GM11168 (cell line): ENCODE measurements around the gene C1orf174.

Experiments used
- in situ Hi-C: fragments of 300-500 bp; cut with MboI; formaldehyde crosslinking; loops from one replicate; pipeline ENCODE4 v1.12.0; 2022; ENCODE audit warnings: low sequenced_read_pairs; ENCODE audit not compliant: unreplicated experiment

The C1orf174 gene

DNA sequence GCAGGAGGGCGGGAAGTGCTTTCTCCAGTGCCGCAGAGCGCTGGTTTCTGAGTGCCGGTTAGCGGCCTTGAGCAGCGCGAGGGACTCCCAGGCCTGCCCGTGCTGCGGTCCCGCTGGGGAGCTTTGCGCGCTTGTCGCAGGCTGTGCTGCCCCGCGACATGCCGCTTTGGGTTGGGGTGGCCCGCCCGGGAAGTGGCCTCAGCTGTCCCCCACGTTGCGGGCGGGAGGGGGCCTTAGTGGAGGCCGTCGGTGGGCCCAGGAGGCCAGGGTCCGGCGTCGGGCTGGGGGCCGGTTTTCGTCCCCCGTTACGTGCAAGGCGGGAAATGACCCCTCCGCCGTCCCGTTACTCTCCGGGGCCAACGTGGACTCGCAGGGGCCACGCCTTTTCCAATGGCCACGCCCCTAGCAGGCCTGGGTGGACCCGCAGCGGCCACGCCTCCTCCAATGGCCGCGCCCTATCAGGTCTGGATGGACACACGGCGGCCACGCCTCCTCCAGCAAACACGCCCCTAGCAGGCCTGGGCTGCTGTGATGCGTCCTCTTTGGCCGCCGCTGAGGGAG lies 977 bp upstream of the C1orf174 start:
- in situ Hi-C loops: loop anchor here (25.0 kb wide), 1 partner anchor 911 kb away; no protein-coding TSS in a partner anchor

DNA sequence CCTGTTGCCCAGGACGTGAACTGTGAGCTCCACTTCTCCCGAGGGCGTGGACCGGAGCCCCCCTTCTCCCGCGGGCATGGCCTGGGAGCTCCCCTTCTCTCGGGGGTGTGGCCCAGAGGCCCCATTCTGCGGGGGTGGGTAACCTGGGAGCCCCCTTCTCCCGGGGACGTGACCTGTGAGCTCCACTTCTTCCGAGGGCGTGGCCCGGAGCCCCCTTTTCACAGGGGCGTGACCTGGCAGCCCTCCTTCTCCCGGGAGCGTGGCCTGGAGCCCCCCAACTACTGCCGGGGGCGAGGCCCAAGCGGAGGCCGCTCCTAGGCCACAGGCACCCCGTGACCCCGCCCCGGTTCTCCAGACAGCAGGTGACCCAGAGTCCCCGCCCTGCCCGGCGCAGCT lies 320 bp downstream of the C1orf174 start:
- in situ Hi-C loops: loop anchor here (25.0 kb wide), 1 partner anchor 913 kb away; no protein-coding TSS in a partner anchor

- in situ Hi-C loops: no loop called here
These were observed 898 bp downstream of the C1orf174 start for GRCh38 chr1:3898994-3899753.

DNA sequence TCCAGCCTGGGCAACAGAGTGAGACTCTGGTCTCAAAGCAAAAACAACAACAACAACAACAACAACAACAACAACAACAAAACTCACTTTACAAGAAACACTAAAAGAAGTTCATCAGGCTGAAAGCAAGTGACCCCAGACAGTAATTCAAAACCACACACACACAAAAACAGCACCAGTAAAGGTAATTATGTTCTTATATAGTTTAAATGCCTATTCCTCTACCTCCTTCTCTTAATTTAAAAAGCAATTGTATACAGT lies 1.7 kb downstream of the C1orf174 start:
- in situ Hi-C loops: no loop called here

DNA sequence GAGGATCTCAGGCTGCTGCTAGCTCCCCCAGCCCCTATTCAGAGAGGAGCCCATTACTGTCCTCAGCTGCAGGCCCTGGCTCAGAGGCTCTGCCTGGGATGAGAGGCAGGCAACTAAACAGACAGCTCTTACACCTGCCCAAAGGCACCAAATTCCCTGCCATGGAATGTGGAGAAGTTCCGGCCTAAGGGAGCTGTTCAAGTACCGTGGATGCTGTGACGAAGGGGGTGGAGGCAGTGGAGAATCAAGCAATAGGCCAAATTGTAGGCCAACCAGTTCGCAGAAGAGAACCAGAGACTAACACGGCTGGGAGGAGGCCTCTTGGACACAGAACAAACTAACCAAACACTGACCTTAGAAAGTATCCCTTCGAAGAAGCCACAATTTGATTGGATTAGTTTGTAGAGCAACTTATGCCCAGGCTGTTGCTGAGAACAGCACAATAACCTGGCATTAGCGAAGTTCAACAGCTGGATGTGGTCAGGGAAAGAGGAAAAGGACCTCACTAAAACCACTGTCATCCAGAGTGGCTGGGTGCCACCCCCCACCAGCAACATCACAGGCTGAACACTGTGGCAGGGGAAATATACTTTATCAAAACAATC lies 3.6 kb downstream of the C1orf174 start:
- in situ Hi-C loops: no loop called here

GRCh38 chr1:3895951-3896325 lies 4.1 kb downstream of the C1orf174 start:
- in situ Hi-C loops: no loop called here

GRCh38 chr1:3895279-3895950 lies 4.7 kb downstream of the C1orf174 start:
- in situ Hi-C loops: no loop called here

DNA sequence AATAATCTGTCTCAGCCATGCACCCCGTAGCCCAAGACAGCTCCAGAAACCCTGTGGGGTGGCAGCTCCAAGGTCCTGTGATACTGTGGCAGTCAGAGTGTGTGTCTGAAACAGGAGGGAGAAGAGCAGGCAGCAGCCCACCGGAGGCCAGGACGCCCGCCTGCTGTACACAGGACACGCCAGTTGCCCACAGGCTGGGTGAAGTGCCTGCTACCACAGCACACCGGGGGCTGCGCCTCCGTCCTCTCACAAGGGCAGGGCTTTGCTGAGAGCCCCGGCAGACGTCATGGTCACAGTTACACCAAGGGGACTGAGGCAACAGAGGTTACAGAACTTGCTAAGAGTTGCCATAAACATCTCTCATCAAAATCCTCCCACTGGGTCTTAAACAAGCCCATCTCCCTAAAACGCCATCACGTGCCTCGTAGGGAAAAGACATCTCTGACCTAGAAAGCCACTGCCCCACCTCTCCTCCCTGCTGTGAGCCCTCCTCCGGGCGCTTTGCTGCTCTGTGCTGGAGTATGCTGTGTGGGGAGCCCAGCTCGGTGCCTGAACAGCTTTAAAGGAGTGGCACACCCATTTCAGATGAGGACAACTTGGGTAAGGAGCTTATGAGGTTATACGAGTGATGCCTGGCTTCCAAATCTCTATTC lies 5.3 kb downstream of the C1orf174 start:
- in situ Hi-C loops: no loop called here

- in situ Hi-C loops: no loop called here
These were observed 6.9 kb downstream of the C1orf174 start for GRCh38 chr1:3893190-3893589.

DNA sequence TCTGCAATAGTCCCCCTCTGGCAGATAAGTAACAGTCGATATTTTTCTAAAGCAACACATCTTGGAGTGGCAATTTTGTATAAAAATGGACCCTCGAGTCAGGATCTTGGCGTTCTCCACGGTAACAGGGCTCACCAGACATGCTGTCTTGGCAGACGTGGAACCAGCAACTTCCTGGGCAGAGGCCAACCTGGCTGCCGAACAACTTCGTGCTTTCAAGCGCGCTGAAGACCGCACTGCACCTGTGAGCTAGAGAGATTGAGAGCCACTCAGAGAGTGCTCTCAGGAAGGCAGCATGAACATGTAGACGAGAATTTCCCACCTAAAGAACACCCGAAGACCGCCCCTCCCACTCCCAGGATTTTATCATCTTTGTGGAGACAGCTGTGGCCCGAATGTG lies 7.3 kb downstream of the C1orf174 start:
- in situ Hi-C loops: no loop called here

GRCh38 chr1:3891329-3891865 lies 8.7 kb downstream of the C1orf174 start:
- in situ Hi-C loops: no loop called here

DNA sequence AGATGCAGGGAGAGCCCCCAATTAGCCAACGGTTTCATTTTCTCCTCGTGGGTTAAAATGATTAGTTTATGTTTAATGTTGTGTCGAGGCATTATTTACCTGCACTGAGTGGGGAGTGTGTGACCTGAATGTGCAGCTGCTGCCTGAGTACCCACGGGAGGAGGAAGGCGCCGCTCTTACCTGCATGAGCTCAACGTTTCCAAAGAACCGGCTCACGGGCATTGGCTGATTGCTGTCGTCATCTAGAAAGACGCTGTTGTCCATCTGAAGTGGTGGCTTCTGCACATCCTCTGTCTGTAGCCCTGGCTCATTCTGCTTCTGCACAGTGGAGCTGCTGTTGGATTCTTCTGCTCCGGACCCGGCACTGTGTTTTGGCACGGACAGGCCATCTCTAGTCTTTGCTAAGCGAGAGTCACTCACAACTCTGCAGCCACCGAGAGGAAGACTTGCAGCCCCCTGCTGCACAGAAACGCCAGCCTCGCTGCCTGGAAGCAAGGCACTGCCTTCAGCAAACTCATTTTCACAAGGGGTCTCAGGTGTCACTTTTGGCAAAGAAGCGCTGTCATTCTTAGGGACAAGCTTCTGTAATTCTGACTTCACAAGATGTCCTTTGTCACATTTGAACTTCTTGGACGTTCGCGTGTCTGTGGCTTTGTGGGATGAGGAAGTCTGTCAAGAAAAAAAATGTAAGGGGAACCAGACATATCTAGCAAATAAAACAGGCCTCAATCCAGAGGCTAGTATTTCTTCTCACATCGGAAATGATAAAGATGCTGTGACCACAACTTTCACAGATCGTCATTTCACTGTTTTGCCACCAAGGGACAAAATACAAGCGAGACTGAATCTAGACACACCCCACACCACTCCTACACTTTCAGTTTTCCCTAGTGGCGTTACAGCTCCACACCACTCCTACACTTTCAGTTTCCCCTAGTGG lies 9.4 kb downstream of the C1orf174 start:
- in situ Hi-C loops: no loop called here

GRCh38 chr1:3889936-3890335 lies 10.1 kb downstream of the C1orf174 start:
- in situ Hi-C loops: no loop called here

- in situ Hi-C loops: no loop called here
These were observed 11.8 kb downstream of the C1orf174 start for GRCh38 chr1:3888301-3888700.

DNA sequence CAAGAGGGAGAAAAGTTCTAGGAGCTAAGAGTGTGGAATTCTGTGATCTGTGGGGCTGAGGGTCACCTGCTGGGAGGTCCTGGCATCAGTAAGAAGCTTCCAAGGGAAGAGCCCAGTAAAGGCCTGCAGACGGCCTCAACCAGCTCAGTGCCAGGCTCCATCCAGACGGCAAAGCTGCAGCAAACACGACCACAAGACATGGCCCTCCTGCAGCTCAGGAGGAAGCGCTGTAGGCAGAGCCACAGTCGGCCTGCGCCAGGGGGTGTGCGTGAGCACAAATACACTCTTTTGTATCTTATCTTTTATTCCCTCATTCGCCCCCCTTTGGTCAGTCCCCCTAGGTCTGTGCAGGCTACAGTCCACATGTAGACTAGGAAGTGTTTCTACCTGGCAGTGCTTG lies 13.4 kb downstream of the C1orf174 start:
- in situ Hi-C loops: no loop called here

DNA sequence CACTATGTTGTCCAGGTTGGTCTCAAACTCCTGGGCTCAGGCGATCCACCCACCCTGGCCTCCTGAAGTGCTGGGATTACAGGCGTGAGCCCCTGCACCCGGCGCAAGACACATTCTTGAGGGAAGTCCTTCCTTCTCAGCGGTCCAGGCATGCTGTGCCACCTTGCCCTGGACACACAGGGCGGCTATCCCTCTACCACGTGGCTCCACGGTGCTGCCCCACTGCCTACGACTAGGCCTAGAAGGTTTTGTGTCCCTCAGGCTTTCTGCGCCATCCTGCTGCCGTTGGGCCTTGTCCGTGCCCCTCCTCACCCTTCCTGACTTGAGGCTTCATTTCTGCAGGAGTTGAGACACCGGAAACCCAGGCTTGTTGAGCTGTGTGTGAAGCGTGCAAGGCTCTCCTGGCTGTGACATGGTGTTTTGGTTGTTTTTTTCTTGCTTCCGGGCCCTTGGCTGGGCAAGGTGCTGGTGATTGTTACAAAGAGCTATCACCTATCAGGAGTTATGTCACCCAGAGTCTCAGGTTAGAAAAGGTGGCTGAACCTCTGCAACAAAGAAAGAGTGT lies 13.9 kb downstream of the C1orf174 start:
- in situ Hi-C loops: no loop called here

DNA sequence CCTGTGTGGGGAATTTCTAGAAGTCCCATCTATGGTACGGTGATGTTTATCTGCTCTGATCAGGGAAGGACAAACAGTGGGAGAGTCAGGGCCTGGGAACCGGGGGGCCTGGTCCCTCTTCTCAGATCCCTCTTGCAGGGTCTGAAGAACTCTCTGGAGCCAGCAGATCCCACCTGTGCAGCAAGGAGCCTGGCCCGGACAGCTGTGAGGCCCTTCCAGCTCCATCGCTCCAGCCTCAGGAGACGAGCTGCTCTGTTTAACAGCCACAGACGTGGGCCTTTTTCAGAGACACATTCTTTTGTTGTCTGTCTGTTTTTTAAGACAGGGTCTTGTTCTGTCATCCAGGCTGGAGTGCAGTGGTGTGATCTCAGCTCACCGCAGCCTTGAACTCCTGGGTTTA lies 14.5 kb downstream of the C1orf174 start:
- in situ Hi-C loops: no loop called here

DNA sequence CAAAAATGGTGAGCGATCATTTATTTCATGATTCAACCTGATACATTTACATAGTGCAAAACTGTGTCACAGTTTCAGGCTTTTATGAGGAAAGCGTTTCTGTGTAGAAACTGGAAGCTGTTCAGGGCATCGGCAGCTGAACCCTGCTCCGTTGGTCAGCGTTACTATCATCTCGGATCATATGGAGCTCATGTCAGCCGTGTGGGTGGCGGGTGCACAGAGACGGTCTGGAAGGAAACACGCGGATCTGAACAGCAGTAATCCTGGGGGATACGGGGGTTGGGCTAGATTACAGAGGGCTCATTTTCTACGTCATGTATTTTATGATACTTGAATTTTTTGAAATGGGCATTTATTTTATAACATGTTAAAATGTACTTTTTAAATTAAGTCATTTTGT lies 15.1 kb downstream of the C1orf174 start:
- in situ Hi-C loops: no loop called here

GRCh38 chr1:3883194-3883925 lies 16.7 kb downstream of the C1orf174 start:
- in situ Hi-C loops: no loop called here
